HG02870 (cell line): Measurements from ENCODE around the gene INS.

ENCODE experiments used
- ATAC-seq: cut with Tn5 transposase; IDR thresholded peaks from one replicate; pipeline ENCODE4 v1.9.1; 2021; ENCODE audit warnings: mild to moderate bottlenecking, moderate library complexity; ENCODE audit not compliant: unreplicated experiment

Gene INS

DNA sequence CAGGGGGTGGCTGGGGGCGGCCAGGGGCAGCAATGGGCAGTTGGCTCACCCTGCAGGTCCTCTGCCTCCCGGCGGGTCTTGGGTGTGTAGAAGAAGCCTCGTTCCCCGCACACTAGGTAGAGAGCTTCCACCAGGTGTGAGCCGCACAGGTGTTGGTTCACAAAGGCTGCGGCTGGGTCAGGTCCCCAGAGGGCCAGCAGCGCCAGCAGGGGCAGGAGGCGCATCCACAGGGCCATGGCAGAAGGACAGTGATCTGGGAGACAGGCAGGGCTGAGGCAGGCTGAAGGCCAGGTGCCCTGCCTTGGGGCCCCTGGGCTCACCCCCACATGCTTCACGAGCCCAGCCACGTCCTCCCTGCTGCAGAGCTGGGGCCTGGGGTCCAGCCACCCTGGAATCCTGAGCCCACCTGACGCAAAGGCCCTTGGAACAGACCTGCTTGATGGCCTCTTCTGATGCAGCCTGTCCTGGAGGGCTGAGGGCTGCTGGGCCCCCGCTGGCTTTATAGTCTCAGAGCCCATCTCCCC lies at the start of gene INS:
Gene INS (minus strand): TSS at position 474 of the 524 bp plus-strand sequence. CDS start 238 bp downstream, at position 236.
- no peak for ATAC-seq

DNA sequence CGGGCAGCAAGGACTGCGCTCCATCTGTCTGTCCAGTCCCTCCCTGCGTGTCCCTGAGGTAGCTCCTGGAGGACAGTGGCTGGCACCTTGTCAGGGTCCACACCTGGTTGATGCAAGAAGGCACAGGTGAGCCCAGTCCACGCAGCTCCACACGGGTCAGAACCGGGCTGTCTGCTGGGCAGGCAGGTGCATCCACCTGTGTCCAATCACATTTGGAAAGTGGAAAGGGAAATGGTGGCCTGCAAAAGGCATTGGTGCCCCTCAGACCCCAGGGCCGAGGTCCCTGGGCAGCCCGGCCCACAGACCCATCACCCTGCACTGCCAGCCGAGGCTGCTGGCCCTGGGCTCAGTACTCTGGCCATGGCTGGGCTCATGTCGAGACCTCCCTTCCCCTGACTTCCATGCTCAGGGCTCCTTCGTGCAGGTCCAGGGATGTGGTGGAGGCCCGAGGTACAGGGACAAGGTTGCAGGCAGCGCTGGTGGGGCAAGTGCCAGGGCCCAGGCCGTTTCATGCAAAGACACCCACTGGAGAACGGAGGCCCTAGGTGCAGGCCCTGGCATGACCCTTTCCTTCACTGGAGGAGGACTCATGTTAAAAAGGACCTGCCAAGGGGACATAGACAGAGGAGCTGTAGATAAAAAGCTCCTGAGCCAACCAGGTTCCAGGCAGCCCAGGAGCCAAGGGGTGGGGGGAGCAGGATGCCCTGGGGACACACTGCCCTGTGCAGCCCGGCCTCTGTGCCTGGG lies 49.5 kb upstream of the INS start:
- ATAC-seq = no peak

DNA sequence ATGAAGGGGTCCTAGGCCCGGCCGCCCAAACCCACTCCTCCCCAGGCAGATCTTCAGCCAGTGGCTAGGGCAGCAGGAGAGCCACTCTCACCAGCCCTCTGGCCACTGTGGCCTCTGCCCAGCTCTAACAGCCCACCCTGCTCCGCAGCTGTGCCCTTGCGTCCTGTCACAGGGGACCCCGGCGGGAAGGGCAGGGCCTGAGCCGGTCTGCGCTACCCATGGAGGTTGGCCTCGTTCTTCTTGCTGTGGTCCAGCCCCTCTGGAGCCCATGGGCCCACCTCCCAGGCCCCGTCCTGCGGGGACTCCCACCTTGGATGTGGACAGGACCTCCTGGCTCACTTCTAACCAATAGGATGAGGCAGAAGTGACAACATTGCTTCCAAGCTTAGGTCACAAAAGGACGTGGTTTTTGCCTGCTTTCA lies 48.9 kb upstream of the INS start:
- no peak for ATAC-seq

DNA sequence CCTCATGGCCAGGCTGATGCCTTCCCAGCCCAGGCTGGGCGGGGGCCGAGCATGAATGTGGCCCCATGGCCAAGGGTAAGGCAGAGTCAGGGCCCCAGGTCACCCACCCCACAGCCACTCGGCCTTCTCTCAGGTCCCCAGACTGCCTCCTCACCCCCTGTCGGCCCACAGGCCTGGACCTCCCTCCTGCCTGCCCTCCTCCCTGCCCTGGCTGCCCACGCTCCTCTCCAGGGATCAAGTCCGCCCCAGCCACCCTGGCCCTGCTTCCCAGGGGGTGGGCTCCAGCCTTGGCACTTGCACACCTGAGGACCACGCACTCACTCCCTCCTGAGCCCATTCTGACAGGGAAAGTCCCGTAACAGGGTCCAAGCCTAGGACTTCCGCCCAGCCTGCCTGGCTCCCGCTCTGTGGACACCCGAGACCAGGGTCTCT lies 48.4 kb upstream of the INS start:
- ATAC-seq = no peak

DNA sequence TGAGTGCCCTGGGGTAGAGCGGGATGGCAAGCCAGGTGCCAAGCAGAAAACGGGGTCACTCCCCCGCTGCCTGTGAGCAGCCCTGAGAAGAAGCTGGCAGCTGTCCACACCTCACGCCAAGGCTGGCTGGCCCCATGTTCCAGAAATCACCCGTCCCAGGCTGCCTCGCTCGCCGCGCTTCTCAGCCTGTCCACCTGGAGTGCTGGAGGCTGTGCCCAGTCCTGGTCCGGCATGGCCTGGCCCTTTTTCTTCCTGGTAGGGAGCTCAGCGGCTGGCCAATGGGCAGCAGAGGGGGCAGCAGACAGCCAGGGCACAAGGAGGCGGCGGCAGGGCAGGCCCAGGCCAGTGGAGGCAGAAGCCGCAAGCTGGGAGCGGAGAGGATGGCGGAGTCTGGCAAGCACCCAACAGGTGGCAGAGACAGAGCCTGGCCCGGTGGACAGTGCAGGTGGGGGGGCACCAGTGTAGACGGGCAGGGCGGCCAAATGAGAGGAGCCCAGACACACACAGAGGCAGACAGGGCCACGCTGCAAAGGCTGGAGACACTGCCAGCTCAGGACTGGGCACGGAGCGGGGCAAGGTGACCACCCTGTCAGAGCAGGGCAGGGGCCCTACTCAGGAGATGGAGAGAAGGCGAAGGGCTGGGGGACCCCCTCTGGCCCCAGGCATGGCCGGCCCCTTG lies 47.8 kb upstream of the INS start:
- ATAC-seq = no peak

DNA sequence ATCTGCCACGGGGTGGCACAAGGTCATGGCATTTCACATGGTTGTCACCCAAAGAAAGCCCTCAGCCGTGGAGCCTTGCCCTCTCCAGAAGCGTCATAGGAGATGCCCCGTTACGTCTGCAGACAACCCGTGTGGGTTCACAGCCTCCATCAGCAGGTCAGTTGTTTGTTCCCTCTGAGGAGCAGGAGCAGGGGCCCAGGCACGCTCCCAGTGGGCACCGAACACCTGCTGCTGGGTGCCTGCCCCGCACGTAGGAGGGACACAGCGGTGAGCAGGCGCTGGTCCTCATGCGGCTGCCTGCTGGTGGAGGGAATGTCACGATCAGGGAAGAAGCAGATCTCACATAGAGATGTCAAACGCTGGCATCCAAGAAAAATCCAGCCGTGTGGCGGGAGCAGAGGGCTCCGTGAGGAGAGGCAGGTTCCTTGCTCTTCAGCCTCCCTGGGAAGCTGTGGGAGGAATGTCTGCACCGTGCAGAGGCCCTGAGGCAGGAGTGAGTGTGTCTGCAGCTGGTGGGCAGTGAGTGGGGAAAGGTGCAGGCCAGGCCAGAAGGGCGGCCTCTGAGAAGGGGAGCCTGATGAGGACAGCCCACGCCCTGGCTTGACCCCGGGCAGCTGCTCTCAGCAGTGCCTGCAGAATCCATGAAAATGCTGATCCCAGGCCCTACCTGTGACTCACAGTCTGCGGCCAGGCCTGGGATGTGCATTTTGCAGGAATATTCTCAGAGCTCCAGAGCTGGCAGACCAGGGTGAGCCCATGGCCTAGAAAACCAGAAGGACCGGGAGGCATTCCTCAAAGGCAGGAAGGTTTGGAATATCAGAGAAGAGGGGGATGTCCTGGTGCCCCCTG lies 47.0 kb upstream of the INS start:
- no peak for ATAC-seq

DNA sequence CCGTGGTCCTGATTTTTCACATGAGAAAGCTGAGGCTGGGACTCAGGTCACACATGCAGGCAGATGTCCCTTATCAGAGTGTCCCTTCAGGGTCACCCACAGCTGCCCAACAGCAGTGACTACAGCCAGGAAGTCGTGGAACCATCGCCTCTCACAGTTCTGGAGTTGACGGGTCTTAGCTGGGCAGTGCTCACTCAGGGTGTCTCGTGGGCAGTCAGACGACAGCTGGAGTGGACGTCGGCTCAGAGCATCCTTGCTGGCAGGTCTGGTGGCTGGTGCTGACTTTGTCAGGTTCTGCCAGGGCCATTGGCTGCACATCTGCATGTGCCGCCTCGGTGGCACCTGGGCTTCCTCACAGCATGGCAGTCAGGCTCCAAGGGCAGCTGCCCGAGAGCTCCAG lies 46.2 kb upstream of the INS start:
- no peak for ATAC-seq

DNA sequence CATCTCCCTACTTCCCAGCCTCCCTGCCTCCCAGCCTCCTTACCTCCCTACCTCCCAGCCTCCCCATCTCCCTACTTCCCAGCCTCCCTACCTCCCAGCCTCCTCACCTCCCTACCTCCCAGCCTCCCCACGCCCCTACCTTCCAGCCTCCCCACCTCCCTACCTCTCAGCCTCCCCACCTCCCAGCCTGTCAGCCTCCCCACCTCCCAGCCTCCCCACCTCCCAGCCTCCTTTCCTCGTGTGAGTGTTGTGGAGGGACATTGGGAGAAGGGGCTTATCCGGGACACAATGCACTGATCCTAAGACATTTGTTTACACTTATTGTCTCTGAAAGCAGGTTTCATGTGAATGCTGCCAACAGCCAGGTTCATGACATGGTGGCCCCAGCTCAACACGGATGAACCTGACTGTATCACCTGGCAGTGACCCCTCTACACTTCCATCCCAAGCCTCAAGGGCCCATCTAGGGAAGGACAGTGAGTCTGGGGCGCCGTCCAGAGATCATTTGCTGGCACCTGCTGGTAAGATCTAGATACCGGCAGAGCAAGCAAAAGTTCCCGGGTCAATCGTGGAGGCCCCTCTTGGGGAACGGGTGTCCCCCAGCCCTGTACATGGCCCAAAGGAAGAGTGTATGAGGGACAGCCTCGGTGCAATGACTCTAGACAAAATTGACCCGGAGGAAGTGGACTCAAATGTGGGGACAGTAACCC lies 45.1 kb upstream of the INS start:
- no peak for ATAC-seq

DNA sequence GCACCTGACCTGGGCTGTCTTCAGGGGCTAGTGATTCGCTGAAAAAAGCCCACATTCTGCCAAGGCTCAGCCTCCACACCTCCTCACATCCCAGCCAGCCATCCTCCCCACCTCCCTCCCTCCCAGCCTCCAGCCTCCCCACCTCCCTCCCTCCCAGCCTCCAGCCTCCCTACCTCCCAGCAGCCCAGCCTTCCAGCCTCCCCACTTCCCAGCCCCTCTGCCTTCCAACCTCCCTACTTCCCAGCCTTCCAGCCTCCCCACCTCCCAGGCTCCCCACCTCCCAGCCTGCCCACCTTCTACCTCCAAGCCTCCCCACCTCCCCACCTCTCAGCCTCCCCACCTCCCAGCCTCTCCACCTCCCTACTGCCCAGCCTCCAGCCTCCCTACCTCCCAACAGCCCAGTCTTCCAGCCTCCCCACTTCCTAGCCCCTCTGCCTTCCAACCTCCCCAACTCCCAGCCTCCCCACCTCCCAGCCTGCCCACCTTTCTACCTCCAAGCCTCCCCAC lies 44.3 kb upstream of the INS start:
- ATAC-seq = no peak

DNA sequence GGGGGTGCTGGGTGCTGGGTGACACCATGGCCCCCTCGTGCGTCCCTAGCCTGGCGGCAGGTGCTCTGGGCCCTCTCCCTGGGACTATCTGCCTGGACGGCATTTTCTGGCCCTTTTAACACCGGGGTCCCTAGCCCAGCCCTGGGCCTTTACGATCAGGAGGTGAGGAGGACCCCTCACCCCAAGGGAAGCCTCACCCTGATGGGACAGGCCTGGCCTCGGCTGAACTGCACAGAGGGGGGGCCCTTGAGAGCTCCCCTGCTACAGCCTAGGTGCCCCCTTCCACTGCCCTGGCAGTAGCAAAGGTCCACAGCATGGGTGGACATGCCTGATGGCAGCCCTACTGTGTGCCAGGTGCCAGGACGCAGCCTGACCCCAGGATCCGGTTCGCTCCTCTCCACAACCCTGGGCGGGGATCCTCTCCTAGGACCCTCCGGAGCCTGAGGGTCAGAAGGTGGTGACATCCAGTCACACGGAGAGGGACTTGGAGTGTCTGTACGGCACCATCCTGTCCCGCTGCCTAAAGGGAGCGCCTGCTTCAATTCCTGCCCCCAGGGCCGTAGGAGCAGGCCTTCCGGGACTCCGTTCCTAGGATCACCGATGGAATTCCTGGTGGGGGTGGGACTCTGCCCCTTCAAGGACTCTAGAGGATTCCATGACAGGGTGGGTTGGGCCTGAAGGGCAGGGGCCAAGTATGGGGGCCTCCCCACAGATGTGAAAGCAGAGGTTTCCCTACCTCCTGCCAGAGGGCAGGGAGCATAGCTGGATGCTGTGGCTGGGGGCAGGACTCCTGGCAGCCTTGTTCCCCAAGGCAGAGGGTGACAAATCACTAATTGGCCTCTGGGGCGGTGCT lies 43.6 kb upstream of the INS start:
- ATAC-seq = no peak

DNA sequence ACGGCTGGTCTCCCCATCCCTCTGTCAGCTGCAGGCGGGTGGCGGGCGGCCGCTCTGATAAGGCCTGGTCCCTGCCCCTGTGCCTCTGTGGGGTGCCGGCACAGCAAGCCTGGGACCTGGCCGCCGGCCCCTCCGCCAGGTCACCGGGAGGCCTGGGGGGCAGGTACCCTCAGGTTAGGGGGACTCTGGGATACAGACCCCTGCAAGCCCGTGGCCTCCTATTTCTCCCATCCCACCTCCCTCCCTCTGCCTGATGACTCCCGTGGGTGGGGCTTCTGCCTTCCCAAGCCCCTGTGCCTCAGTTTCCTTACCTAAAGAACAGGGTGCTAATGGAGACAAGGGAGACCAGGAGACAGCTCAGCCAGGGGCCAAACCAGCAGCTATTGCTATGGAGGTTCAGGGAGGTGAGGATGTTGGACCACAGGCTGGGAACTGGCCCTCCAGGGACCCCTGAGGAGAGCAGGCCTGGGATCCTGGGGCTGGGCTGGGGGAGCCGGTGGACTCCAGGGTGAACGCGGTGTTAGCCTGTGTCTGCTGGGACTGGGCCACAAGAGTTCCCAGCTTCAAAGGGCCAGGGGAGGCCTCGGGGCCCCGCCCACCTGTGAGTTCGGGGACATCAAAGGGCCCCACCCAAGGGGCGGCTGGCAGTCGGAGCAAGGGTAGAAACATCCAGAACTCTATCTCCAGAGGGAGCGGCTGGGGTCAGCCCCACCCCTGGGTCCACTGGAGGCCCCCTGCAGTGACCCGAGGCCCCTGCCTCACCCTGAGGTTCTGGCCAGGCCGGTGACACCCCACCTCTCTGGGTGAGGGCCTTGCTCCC lies 42.6 kb upstream of the INS start:
- ATAC-seq = no peak

DNA sequence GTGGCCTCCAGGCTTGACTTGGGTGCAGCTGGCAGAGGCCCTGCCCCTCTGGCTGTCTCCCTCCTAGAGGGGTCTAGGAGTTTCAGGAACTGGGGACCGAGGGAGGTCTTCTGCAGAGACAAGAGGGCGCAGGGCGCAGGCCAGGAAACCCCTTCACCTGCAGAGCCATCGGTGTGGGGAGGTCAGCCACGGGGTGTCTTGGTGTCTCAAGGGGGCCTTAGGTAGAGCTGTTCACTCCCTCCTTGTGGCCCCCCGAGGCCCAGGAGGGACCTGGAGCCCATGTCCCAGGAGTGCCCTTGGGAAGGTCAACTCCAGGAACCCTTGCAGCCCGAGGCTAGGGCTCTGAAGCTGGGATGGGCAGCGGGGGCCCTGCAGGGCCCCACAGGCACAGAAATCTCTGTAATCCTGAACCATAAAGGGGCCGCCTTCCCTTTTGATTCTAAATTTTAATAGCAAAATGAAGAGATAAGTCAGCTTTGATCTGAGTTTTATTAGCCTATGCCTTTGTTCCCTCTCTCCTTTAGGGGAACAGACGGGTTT lies 42.0 kb upstream of the INS start:
- ATAC-seq = no peak

DNA sequence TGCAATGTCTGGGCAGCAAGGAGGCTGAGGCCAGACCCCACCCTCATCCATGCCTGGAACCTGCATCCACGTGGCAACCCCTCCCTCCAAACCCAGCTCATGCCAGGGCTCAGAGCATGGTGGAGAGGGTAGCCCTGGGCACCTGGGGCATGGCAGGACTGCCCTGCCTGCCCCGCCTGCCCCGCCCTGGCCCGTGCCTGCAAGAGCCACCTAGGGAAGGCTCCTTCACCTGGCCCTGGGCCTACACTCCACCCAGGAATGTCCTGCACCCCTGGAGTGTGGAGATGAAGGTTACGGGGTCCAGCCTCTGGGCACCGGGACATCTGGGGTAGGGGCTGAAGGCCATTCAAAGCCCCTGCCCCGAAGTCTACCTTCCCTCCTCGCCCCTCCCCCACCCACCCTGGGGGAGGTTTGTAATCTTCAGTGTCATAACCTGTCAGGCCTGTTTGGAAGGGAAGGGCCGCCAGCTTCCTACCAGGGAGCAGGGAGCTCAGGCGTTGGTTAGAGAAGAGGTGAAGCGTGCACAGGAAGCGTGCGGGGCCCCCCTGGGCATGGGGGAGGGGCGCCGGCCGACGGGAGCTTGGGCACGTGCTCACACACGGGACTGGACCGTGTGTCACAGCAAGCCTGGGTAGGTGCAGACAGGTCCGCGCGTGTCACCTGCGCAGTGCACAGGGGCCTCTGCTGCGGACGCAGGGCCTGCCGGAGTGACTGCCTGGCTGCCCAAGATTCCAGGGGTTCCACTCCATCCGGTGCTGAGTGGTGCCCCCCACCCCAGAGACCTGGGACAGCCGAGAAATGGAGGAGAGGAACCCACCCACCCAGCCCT lies 41.3 kb upstream of the INS start:
- ATAC-seq = no peak

DNA sequence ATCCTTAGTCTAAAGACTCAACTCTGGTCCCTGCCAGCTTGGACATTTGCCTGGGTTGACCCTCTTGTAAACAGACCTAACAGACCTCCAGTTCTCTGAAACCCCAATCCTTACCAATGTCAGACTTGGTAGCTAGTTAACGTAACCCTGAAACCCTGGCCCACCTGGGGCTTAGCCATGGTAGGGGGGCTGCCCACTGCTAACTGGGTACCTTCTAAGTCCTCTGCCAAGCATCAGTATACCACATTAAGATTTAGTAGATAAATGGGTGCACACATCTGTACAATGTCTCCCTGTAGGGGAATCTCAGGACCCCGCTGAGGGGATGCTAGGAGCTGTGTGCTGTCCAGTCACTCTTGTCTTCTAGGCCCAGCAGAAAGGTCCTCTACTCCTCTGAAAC lies 40.5 kb upstream of the INS start:
- no peak for ATAC-seq

DNA sequence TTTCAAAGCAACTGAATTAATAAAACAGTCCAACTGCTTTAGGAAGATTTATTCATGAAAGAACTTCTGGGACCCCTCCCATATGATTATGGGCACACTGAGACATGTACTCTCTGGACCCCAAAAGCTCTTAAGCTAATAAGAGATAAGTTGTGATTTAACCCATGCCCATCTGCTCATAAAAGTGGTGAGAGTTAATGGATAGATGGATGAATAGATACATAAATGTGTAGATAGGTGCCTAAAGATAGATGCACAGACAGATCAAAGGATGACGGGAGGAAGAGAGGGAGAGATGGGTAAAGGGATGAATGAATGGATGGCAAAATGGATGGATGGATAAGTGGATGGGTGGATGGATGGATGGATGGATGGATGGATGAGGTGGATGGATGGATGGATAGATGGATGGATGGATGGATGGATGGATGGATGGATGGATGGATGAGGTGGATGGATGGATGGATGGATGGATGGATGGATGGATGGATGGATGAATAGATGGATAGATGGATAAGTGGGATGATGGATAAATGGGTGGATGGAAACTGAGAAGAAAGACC lies 40.0 kb upstream of the INS start:
- no peak for ATAC-seq

DNA sequence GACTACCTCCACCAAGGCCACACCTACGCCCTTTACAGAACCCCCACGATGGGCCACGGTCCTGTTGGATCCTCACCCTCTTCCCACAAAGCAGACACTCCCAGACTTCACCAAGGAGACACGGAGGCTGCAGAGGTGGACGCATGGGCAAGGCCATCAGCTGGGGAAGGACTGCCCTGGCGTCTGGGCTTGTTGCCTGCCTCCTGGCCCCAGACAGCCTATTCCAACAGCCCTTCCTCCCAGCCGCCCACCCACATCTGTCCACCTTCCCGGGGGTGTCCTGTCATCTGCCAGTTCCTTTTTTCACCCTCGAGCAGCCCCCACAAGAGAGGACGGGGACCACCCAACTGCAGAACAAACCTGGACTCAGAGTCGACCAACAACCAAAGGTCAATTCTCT lies 39.5 kb upstream of the INS start:
- ATAC-seq = no peak
